WTC11 (cell line): Measurements from ENCODE around the gene RYR3. TPM values are rescaled to one million over a fixed set of nuclear protein-coding genes. Genes with fewer than 3 reads are reported as not detected.

Experiments
- ATAC-seq: fragments of 200-7000 bp; cut with Tn5 transposase; 2 replicates; pipeline ENCODE4 v1.10.0; 2021; ENCODE audit warnings: mild to moderate bottlenecking, moderate library complexity
- CTCF ChIA-PET: fragments of 300-600 bp; sonication (Branson Sonifier 250); formaldehyde crosslinking; loops from one replicate; lab custom pipeline; 2021; ENCODE audit warnings: antibody characterized with exemption; lab: Charles Lee
- POLR2A ChIA-PET: fragments of 350-600 bp; sonication (Branson Sonifier 250); formaldehyde crosslinking; loops from one replicate; lab custom pipeline; 2021; ENCODE audit warnings: antibody characterized with exemption; lab: Charles Lee
- DNase-seq: peaks from one replicate; pipeline ENCODE4 v3.0.0; 2021; ENCODE audit warnings: low spot score
- H3K27ac Mint-ChIP-seq: 2 replicates; pipeline ENCODE4 v1.8.0; 2021; ENCODE audit warnings: mixed read lengths
- H3K27me3 Mint-ChIP-seq: 2 replicates; pipeline ENCODE4 v1.8.0; 2021; ENCODE audit warnings: low read depth, mild to moderate bottlenecking, moderate library complexity, mixed read lengths
- H3K36me3 Mint-ChIP-seq: 2 replicates; pipeline ENCODE4 v1.8.0; 2021; ENCODE audit warnings: mixed read lengths
- H3K4me1 Mint-ChIP-seq: 2 replicates; pipeline ENCODE4 v1.8.0; 2022; ENCODE audit warnings: mixed read lengths
- H3K4me3 Mint-ChIP-seq: 2 replicates; pipeline ENCODE4 v1.8.0; 2021; ENCODE audit warnings: mild to moderate bottlenecking, moderate library complexity, mixed read lengths
- H3K9me3 Mint-ChIP-seq: 2 replicates; pipeline ENCODE4 v1.8.0; 2021; ENCODE audit warnings: mixed read lengths
- ATF1 ChIP-seq: sonication (generic); formaldehyde crosslinking; IDR thresholded peaks from 2 replicates; pipeline ENCODE4 v1.8.1; 2023; ENCODE audit warnings: mild to moderate bottlenecking, moderate library complexity, missing genetic modification reagents
- CREB1 ChIP-seq: sonication (generic); formaldehyde crosslinking; IDR thresholded peaks from 2 replicates; pipeline ENCODE4 v1.8.0; 2023; ENCODE audit warnings: mild to moderate bottlenecking, missing genetic modification reagents
- GTF2I ChIP-seq: fragments of 250-450 bp; sonication (Bioruptor Pico); conservative IDR thresholded peaks from 2 replicates; pipeline ENCODE4 v1.4.0; 2021; ENCODE audit warnings: mild to moderate bottlenecking
- JAZF1 ChIP-seq: fragments of 250-450 bp; sonication (Bioruptor Pico); IDR thresholded peaks from 2 replicates; pipeline ENCODE4 v1.9.0; 2021; ENCODE audit warnings: moderate library complexity, mild to moderate bottlenecking, inconsistent platforms
- KAT7 ChIP-seq: sonication (generic); formaldehyde crosslinking; IDR thresholded peaks from 2 replicates; pipeline ENCODE4 v1.8.1; 2023; ENCODE audit warnings: missing genetic modification reagents, mild to moderate bottlenecking, borderline replicate concordance
- NR1H2 ChIP-seq: sonication (generic); formaldehyde crosslinking; IDR thresholded peaks from 2 replicates; pipeline ENCODE4 v1.9.0; 2021; ENCODE audit warnings: mild to moderate bottlenecking, moderate library complexity, missing genetic modification reagents
- NR3C1 ChIP-seq: sonication (generic); formaldehyde crosslinking; conservative IDR thresholded peaks from 2 replicates; pipeline ENCODE4 v1.8.1; 2023; ENCODE audit warnings: low read depth, mild to moderate bottlenecking, missing genetic modification reagents
- OVOL2 ChIP-seq: fragments of 250-450 bp; sonication (Bioruptor Pico); IDR thresholded peaks from 2 replicates; pipeline ENCODE4 v1.9.0; 2021; ENCODE audit warnings: mild to moderate bottlenecking, borderline replicate concordance
- PRRX2 ChIP-seq: fragments of 250-450 bp; sonication (Bioruptor Pico); IDR thresholded peaks from 2 replicates; pipeline ENCODE4 v1.8.0; 2021; ENCODE audit warnings: mild to moderate bottlenecking
- RELA ChIP-seq: sonication (generic); formaldehyde crosslinking; IDR thresholded peaks from 2 replicates; pipeline ENCODE4 v1.8.1; 2022; ENCODE audit warnings: missing genetic modification reagents, mild to moderate bottlenecking, borderline replicate concordance
- RORB ChIP-seq: fragments of 250-450 bp; sonication (Bioruptor Pico); IDR thresholded peaks from 2 replicates; pipeline ENCODE4 v1.9.0; 2021; ENCODE audit warnings: mild to moderate bottlenecking
- SMAD3 ChIP-seq: sonication (generic); formaldehyde crosslinking; IDR thresholded peaks from 2 replicates; pipeline ENCODE4 v1.8.0; 2022; ENCODE audit warnings: missing genetic modification reagents, mild to moderate bottlenecking, borderline replicate concordance
- TEAD4 ChIP-seq: sonication (generic); formaldehyde crosslinking; IDR thresholded peaks from 2 replicates; pipeline ENCODE4 v1.8.0; 2022; ENCODE audit warnings: mild to moderate bottlenecking, missing genetic modification reagents
- TP53 ChIP-seq: sonication (generic); formaldehyde crosslinking; IDR thresholded peaks from 2 replicates; pipeline ENCODE4 v1.8.1; 2023; ENCODE audit warnings: mild to moderate bottlenecking, missing genetic modification reagents
- ZNF121 ChIP-seq: sonication (generic); formaldehyde crosslinking; IDR thresholded peaks from 2 replicates; pipeline ENCODE4 v1.8.0; 2023; ENCODE audit warnings: missing genetic modification reagents
- ZNF219 ChIP-seq: sonication (generic); formaldehyde crosslinking; IDR thresholded peaks from 2 replicates; pipeline ENCODE4 v1.8.0; 2023; ENCODE audit warnings: missing genetic modification reagents, mild to moderate bottlenecking, borderline replicate concordance
- ZNF232 ChIP-seq: sonication (generic); formaldehyde crosslinking; IDR thresholded peaks from 2 replicates; pipeline ENCODE4 v1.8.0; 2022; ENCODE audit warnings: mild to moderate bottlenecking, missing genetic modification reagents
- total RNA-seq: library from RNA; stranded (reverse); gene quantifications from 3 replicates; pipeline ENCODE4 v1.2.3, GENCODE V29; 2021
- TF ChIP-seq, protein P1 (sequence below): sonication (generic); formaldehyde crosslinking; IDR thresholded peaks from 2 replicates; pipeline ENCODE4 v1.8.1; 2023; ENCODE audit warnings: mild to moderate bottlenecking, missing genetic modification reagents
- TF ChIP-seq, protein P2 (sequence below): sonication (generic); formaldehyde crosslinking; conservative IDR thresholded peaks from 2 replicates; pipeline ENCODE4 v1.8.1; 2023; ENCODE audit warnings: mild to moderate bottlenecking, low read depth, missing genetic modification reagents, moderate library complexity
- TF ChIP-seq, protein P3 (sequence below): sonication (generic); formaldehyde crosslinking; IDR thresholded peaks from 2 replicates; pipeline ENCODE4 v1.8.1; 2023; ENCODE audit warnings: mild to moderate bottlenecking, missing genetic modification reagents, moderate library complexity
- TF ChIP-seq, protein P4 (sequence below): sonication (generic); formaldehyde crosslinking; conservative IDR thresholded peaks from 2 replicates; pipeline ENCODE4 v1.8.1; 2022; ENCODE audit warnings: mild to moderate bottlenecking, missing genetic modification reagents
- TF ChIP-seq, protein P5 (sequence below): fragments of 250-450 bp; sonication (Bioruptor Pico); IDR thresholded peaks from 2 replicates; pipeline ENCODE4 v1.9.0; 2021; ENCODE audit warnings: mild to moderate bottlenecking, borderline replicate concordance

RYR3 gene
- total RNA-seq, 1 experiment from 2014 or later, result 1.4 TPM

DNA sequence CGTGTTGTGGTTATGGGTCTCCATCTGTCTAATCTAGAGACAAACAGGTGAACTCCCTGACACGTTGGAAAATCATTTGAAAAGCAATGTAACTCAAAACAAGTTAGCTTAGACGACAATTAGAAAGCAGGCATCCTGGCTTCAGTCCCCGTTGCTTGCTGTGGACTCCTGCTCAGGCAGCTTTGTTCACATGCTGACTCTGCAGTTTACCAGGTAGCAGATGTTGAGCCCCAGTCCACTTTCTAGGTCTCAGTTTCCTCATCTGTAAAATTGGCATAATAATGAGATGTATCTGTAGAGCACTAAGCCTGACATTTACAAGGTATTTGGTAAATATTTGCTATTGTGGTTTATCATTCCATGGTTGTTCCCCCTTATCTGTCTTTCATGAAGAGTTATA lies 330.3 kb downstream of the RYR3 start:
- H3K27me3 Mint-ChIP-seq, result no peaks in the 10 kb centered on the region
- no peak for ATAC-seq
- TF ChIP-seq JAZF1 (no peak), RELA (CRISPR knock-in tag) (no peak), ZNF232 (no peak), TP53 (CRISPR knock-in tag) (no peak), RORB (CRISPR knock-in tag) (no peak), ZNF121 (CRISPR knock-in tag) (no peak)
- TF ChIP-seq, protein P1, sequence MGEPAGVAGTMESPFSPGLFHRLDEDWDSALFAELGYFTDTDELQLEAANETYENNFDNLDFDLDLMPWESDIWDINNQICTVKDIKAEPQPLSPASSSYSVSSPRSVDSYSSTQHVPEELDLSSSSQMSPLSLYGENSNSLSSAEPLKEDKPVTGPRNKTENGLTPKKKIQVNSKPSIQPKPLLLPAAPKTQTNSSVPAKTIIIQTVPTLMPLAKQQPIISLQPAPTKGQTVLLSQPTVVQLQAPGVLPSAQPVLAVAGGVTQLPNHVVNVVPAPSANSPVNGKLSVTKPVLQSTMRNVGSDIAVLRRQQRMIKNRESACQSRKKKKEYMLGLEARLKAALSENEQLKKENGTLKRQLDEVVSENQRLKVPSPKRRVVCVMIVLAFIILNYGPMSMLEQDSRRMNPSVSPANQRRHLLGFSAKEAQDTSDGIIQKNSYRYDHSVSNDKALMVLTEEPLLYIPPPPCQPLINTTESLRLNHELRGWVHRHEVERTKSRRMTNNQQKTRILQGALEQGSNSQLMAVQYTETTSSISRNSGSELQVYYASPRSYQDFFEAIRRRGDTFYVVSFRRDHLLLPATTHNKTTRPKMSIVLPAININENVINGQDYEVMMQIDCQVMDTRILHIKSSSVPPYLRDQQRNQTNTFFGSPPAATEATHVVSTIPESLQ (CRISPR knock-in tag), result no peak
- ChIA-PET POLR2A (no interaction called here), CTCF (no interaction called here)
- H3K4me1 Mint-ChIP-seq, result peaks cover 13% of the 10 kb centered on the region
- no peak overlapping the region for H3K4me3 Mint-ChIP-seq
- H3K27ac Mint-ChIP-seq, result no peak overlapping the region
- H3K36me3 Mint-ChIP-seq, result no peaks in the 10 kb centered on the region
- no peak for DNase-seq
- no peaks in the 10 kb centered on the region for H3K9me3 Mint-ChIP-seq

DNA sequence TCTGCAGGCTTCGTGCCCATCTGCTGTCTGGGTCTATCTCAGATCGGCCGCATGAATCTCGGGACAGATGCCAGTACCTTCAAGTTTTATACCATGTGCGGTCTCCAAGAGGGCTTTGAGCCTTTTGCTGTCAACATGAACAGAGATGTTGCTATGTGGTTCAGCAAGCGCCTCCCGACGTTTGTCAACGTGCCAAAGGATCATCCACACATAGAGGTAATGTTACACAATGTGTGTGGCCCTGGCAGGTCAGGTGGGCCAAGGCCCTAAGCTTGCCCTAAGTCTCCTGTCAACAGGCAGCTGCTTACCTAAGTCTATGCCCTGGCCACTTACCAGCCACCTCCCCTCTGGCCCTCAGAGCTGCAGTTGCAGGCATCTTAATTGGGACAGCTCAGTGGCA lies 333.5 kb downstream of the RYR3 start:
- POLR2A ChIA-PET, result no interaction called here
- Mint-ChIP-seq H3K27ac (no peak overlapping the region), H3K4me3 (no peak overlapping the region), H3K9me3 (no peaks in the 10 kb centered on the region), H3K36me3 (no peaks in the 10 kb centered on the region), H3K27me3 (no peaks in the 10 kb centered on the region), H3K4me1 (peaks cover 4% of the 10 kb centered on the region; the same call in 1 of the 2 replicates)
- ATAC-seq (no peak), DNase-seq (no peak)
- CTCF ChIA-PET, result no interaction called here
- TF ChIP-seq ATF1 (CRISPR knock-in tag), result no peak
- no peak for TF ChIP-seq KAT7 (CRISPR knock-in tag)
- TF ChIP-seq NR3C1 (CRISPR knock-in tag), result no peak

DNA sequence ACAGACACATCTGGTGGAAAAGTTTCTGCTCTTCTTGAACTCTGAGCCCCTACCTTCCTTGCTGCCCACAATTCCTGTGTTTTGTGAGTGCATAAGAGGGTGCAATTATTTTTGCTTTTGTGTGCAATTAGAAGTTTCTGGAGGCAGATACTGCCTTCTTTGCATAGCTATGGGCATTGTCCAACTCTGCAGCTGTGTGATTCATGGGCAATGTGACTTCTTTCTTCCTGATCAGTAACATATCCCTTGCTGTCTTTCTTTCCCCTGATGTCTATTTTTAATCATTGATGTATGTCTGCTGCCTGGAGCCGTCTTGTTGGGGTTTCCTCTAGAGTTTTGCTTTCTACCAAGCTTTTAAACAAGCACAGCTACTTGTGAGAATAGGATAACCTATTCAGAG lies 336.0 kb downstream of the RYR3 start:
- Mint-ChIP-seq H3K36me3 (no peaks in the 10 kb centered on the region), H3K4me1 (peaks cover 1% of the 10 kb centered on the region; the same call in 1 of the 2 replicates), H3K27me3 (no peaks in the 10 kb centered on the region), H3K4me3 (no peak overlapping the region), H3K27ac (no peak overlapping the region), H3K9me3 (no peaks in the 10 kb centered on the region)
- ChIA-PET CTCF (no interaction called here), POLR2A (no interaction called here)
- no peak for DNase-seq
- no peak for ATAC-seq
- TF ChIP-seq, protein P2, sequence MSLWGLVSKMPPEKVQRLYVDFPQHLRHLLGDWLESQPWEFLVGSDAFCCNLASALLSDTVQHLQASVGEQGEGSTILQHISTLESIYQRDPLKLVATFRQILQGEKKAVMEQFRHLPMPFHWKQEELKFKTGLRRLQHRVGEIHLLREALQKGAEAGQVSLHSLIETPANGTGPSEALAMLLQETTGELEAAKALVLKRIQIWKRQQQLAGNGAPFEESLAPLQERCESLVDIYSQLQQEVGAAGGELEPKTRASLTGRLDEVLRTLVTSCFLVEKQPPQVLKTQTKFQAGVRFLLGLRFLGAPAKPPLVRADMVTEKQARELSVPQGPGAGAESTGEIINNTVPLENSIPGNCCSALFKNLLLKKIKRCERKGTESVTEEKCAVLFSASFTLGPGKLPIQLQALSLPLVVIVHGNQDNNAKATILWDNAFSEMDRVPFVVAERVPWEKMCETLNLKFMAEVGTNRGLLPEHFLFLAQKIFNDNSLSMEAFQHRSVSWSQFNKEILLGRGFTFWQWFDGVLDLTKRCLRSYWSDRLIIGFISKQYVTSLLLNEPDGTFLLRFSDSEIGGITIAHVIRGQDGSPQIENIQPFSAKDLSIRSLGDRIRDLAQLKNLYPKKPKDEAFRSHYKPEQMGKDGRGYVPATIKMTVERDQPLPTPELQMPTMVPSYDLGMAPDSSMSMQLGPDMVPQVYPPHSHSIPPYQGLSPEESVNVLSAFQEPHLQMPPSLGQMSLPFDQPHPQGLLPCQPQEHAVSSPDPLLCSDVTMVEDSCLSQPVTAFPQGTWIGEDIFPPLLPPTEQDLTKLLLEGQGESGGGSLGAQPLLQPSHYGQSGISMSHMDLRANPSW, result no peak
- TF ChIP-seq, protein P1 (CRISPR knock-in tag), result no peak
- TF ChIP-seq, protein P3, sequence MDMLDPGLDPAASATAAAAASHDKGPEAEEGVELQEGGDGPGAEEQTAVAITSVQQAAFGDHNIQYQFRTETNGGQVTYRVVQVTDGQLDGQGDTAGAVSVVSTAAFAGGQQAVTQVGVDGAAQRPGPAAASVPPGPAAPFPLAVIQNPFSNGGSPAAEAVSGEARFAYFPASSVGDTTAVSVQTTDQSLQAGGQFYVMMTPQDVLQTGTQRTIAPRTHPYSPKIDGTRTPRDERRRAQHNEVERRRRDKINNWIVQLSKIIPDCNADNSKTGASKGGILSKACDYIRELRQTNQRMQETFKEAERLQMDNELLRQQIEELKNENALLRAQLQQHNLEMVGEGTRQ, result no peak
- TF ChIP-seq TEAD4 (CRISPR knock-in tag) (no peak), GTF2I (no peak), TP53 (CRISPR knock-in tag) (no peak), CREB1 (CRISPR knock-in tag) (no peak), PRRX2 (CRISPR knock-in tag) (no peak), RELA (CRISPR knock-in tag) (no peak), SMAD3 (CRISPR knock-in tag) (no peak), NR1H2 (CRISPR knock-in tag) (no peak), ZNF219 (CRISPR knock-in tag) (no peak), OVOL2 (CRISPR knock-in tag) (no peak)
- TF ChIP-seq, protein P4, sequence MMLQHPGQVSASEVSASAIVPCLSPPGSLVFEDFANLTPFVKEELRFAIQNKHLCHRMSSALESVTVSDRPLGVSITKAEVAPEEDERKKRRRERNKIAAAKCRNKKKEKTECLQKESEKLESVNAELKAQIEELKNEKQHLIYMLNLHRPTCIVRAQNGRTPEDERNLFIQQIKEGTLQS (CRISPR knock-in tag), result no peak
- TF ChIP-seq, protein P5, sequence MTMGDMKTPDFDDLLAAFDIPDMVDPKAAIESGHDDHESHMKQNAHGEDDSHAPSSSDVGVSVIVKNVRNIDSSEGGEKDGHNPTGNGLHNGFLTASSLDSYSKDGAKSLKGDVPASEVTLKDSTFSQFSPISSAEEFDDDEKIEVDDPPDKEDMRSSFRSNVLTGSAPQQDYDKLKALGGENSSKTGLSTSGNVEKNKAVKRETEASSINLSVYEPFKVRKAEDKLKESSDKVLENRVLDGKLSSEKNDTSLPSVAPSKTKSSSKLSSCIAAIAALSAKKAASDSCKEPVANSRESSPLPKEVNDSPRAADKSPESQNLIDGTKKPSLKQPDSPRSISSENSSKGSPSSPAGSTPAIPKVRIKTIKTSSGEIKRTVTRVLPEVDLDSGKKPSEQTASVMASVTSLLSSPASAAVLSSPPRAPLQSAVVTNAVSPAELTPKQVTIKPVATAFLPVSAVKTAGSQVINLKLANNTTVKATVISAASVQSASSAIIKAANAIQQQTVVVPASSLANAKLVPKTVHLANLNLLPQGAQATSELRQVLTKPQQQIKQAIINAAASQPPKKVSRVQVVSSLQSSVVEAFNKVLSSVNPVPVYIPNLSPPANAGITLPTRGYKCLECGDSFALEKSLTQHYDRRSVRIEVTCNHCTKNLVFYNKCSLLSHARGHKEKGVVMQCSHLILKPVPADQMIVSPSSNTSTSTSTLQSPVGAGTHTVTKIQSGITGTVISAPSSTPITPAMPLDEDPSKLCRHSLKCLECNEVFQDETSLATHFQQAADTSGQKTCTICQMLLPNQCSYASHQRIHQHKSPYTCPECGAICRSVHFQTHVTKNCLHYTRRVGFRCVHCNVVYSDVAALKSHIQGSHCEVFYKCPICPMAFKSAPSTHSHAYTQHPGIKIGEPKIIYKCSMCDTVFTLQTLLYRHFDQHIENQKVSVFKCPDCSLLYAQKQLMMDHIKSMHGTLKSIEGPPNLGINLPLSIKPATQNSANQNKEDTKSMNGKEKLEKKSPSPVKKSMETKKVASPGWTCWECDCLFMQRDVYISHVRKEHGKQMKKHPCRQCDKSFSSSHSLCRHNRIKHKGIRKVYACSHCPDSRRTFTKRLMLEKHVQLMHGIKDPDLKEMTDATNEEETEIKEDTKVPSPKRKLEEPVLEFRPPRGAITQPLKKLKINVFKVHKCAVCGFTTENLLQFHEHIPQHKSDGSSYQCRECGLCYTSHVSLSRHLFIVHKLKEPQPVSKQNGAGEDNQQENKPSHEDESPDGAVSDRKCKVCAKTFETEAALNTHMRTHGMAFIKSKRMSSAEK (CRISPR knock-in tag), result no peak
